ENCODE data around the gene MCHR1.

MCHR1 gene

DNA sequence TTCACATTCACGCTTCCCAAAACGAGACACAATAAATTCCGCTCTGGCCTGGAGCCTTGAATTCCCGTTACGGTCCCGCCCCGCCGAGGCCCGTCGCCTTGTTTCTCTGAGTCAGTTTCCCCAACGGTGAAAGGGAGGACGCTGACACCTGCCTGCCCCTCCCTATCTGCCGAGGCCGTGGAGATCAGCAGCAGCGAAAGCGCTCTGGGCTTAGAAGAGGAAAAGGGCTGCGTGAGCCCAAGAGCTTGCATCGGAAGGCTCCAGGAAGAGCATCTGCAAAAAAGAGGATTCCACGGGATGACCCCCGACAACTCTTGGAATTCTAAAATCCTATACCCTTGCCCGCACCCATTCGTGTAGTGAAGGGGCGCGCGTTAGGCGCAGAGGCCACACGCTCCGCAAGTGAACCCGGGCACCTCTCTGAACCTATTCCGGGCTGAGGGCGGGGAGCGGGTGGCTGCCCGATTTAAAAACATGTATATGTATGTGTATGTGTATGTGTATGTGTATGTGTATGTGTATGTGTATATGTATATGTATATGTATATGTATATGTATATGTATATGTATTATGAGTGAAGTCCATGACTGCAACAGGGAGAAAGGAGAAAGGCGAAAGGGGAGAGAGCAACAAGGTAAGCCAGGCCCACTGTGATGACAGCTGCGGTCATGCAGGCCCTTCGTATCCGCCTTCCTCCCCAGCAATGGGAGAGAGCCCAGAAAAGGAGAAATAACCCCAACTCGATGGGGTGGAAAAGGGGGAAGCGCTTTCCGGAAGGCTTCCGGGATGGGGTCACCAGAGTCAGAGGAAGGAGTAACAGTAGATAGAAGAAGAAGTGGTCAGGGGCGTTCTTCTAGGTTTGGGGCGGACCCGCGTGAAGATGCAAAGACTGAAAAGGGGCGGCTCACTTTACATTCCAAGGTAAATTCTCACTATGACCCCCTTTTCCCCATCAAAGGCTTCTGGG, 41.8 kb upstream of the MCHR1 start:
- H3K23ac ChIP-seq (ENCODE audit: low read length), result no peak overlapping the region
- peak overlapping the region; percentile 56 for H3K4ac ChIP-seq (ENCODE audit: low read depth, low read length)
- H3K9ac ChIP-seq (ENCODE audit: low read length), result peak overlapping the region; percentile 9
- H3K4me3 ChIP-seq (ENCODE audit: low read depth, low read length), result peak overlapping the region; percentile 67
- H4K91ac ChIP-seq (ENCODE audit: low read depth, low read length), result peak overlapping the region; percentile 93
- H3K9me3 ChIP-seq (ENCODE audit: insufficient read depth, low read depth, low read length), result no peaks in the 10 kb centered on the region
- peak overlapping the region; percentile 54 for H2BK5ac ChIP-seq (ENCODE audit: low read depth, low read length, poor library complexity)
- H2BK12ac ChIP-seq (ENCODE audit: low read length), result peak overlapping the region; percentile 84
- H2BK120ac ChIP-seq (ENCODE audit: insufficient read depth, low read length, poor library complexity), result peak overlapping the region; percentile 87
- peak overlapping the region; percentile 81 for H3K4me2 ChIP-seq (ENCODE audit: low read length)
- H3K79me1 ChIP-seq (ENCODE audit: low read length), result peaks cover 9% of the 10 kb centered on the region
- H3K27ac ChIP-seq (ENCODE audit: low read depth, low read length), result peak overlapping the region; percentile 33
- H3K4me1 ChIP-seq (ENCODE audit: control insufficient read depth in 1 of 2, insufficient read depth in 2 of 2, low read length in 2 of 2), result peaks cover 9 to 12% of the 10 kb centered on the region in 2 experiments
- H3K36me3 ChIP-seq (ENCODE audit: control insufficient read depth in 1 of 2, insufficient read depth in 2 of 2, low read length in 2 of 2), result no peaks in the 10 kb centered on the region
- H2AFZ ChIP-seq (ENCODE audit: insufficient read depth, low read length, poor library complexity), result peak overlapping the region; percentile 96
- H2AK5ac ChIP-seq (ENCODE audit: low read length), result no peak overlapping the region
- no peaks in the 10 kb centered on the region for H3K27me3 ChIP-seq (ENCODE audit: insufficient read depth, low read length)
- peak overlapping the region; percentile 96 for H4K8ac ChIP-seq (ENCODE audit: low read depth, low read length)
- no CpG with 5 or more reads among the region's 46 CpGs for WGBS (ENCODE audit: extremely low coverage, insufficient coverage, insufficient read length)
- peak overlapping the region; percentile 93 for H3K18ac ChIP-seq (ENCODE audit: low read length)
- peak; percentile 56 to 75 for DNase-seq
- peak overlapping the region; percentile 93 for H3K14ac ChIP-seq (ENCODE audit: low read length)
- peaks cover 21% of the 10 kb centered on the region for H3K79me2 ChIP-seq (ENCODE audit: control insufficient read depth, insufficient read depth, low read length, poor library complexity)
- peak overlapping the region; percentile 78 for H4K12ac ChIP-seq (ENCODE audit: low read depth, low read length)

DNA sequence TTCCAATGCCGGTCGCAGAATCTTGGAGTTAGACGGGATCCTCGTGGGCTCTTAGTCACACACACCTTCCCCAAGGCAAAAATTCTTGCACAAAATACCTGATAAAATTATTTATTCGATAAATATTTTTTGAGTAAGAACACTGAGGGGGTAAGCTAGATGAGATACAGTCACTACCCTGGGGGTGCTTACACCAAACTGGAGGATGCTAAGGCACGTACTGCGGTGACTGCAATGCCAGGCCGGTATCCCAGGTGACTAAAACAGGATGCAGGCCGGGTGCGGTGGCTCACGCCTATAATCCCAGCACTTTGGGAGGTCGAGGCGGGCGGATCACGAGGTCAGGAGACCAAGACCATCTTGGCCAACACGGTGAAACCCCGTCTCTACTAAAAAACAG, 41.0 kb upstream of the MCHR1 start:
- H3K23ac ChIP-seq (ENCODE audit: low read length), result no peak overlapping the region
- peaks cover 9% of the 10 kb centered on the region for H3K79me1 ChIP-seq (ENCODE audit: low read length)
- H3K9ac ChIP-seq (ENCODE audit: low read length), result no peak overlapping the region
- no peak overlapping the region for H2BK12ac ChIP-seq (ENCODE audit: low read length)
- no peak overlapping the region for H2BK5ac ChIP-seq (ENCODE audit: low read depth, low read length, poor library complexity)
- H3K4me1 ChIP-seq (ENCODE audit: control insufficient read depth in 1 of 2, insufficient read depth in 2 of 2, low read length in 2 of 2), result peaks cover 9 to 12% of the 10 kb centered on the region in 2 experiments
- WGBS (ENCODE audit: extremely low coverage, insufficient coverage, insufficient read length), result no CpG with 5 or more reads among the region's 17 CpGs
- H3K79me2 ChIP-seq (ENCODE audit: control insufficient read depth, insufficient read depth, low read length, poor library complexity), result peaks cover 20% of the 10 kb centered on the region
- H4K91ac ChIP-seq (ENCODE audit: low read depth, low read length), result no peak overlapping the region
- no peak overlapping the region for H3K4ac ChIP-seq (ENCODE audit: low read depth, low read length)
- H4K12ac ChIP-seq (ENCODE audit: low read depth, low read length), result no peak overlapping the region
- no peak overlapping the region for H3K27ac ChIP-seq (ENCODE audit: low read depth, low read length)
- peak; percentile 76 to 82 for DNase-seq
- H3K18ac ChIP-seq (ENCODE audit: low read length), result no peak overlapping the region
- H2BK120ac ChIP-seq (ENCODE audit: insufficient read depth, low read length, poor library complexity), result no peak overlapping the region
- H4K8ac ChIP-seq (ENCODE audit: low read depth, low read length), result no peak overlapping the region
- H2AK5ac ChIP-seq (ENCODE audit: low read length), result no peak overlapping the region
- H3K4me3 ChIP-seq (ENCODE audit: low read depth, low read length), result no peak overlapping the region
- no peak overlapping the region for H2AFZ ChIP-seq (ENCODE audit: insufficient read depth, low read length, poor library complexity)
- no peak overlapping the region for H3K4me2 ChIP-seq (ENCODE audit: low read length)
- no peaks in the 10 kb centered on the region for H3K36me3 ChIP-seq (ENCODE audit: control insufficient read depth in 1 of 2, insufficient read depth in 2 of 2, low read length in 2 of 2)
- no peaks in the 10 kb centered on the region for H3K27me3 ChIP-seq (ENCODE audit: insufficient read depth, low read length)
- H3K14ac ChIP-seq (ENCODE audit: low read length), result no peak overlapping the region
- H3K9me3 ChIP-seq (ENCODE audit: insufficient read depth, low read depth, low read length), result no peaks in the 10 kb centered on the region

DNA sequence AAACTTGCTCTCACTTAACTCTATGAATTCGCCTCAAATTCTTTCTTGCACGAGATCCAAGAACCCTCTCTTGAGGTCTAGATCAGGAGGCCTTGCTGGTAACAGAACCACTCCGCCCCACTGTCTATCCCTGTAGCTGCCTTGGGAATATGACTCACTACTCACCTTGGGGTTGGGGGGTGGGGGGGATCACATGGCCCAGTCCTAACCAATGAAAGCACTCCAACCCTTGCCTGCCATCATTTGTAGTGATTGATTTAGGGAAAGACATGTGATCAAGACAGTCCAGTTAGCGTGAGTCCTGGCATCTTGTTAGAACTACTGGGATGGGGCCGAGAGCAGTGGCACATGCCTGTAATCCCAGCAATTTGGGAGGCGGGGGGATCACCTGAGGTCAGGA, 38.0 kb upstream of the MCHR1 start:
- Histone ChIP-seq H3K4me3 (ENCODE audit: low read depth, low read length) (no peak overlapping the region), H3K79me2 (ENCODE audit: control insufficient read depth, insufficient read depth, low read length, poor library complexity) (peaks cover 4% of the 10 kb centered on the region), H3K9me3 (ENCODE audit: insufficient read depth, low read depth, low read length) (no peaks in the 10 kb centered on the region), H3K4ac (ENCODE audit: low read depth, low read length) (no peak overlapping the region), H3K4me1 (ENCODE audit: control insufficient read depth in 1 of 2, insufficient read depth in 2 of 2, low read length in 2 of 2) (peaks cover 5 to 6% of the 10 kb centered on the region in 2 experiments), H4K12ac (ENCODE audit: low read depth, low read length) (no peak overlapping the region), H2BK120ac (ENCODE audit: insufficient read depth, low read length, poor library complexity) (no peak overlapping the region), H3K18ac (ENCODE audit: low read length) (no peak overlapping the region), H3K4me2 (ENCODE audit: low read length) (no peak overlapping the region), H3K79me1 (ENCODE audit: low read length) (peaks cover 10% of the 10 kb centered on the region), H3K27ac (ENCODE audit: low read depth, low read length) (no peak overlapping the region), H3K9ac (ENCODE audit: low read length) (no peak overlapping the region), H3K27me3 (ENCODE audit: insufficient read depth, low read length) (no peaks in the 10 kb centered on the region), H4K91ac (ENCODE audit: low read depth, low read length) (no peak overlapping the region), H2BK12ac (ENCODE audit: low read length) (peak overlapping the region; percentile 36), H2AK5ac (ENCODE audit: low read length) (peak overlapping the region; percentile 30), H3K23ac (ENCODE audit: low read length) (no peak overlapping the region), H3K14ac (ENCODE audit: low read length) (no peak overlapping the region), H2BK5ac (ENCODE audit: low read depth, low read length, poor library complexity) (no peak overlapping the region), H2AFZ (ENCODE audit: insufficient read depth, low read length, poor library complexity) (no peak overlapping the region), H4K8ac (ENCODE audit: low read depth, low read length) (no peak overlapping the region), H3K36me3 (ENCODE audit: control insufficient read depth in 1 of 2, insufficient read depth in 2 of 2, low read length in 2 of 2) (no peaks in the 10 kb centered on the region)
- WGBS (ENCODE audit: extremely low coverage, insufficient coverage, insufficient read length), result no CpG with 5 or more reads among the region's 6 CpGs
- DNase-seq, result no peak

DNA sequence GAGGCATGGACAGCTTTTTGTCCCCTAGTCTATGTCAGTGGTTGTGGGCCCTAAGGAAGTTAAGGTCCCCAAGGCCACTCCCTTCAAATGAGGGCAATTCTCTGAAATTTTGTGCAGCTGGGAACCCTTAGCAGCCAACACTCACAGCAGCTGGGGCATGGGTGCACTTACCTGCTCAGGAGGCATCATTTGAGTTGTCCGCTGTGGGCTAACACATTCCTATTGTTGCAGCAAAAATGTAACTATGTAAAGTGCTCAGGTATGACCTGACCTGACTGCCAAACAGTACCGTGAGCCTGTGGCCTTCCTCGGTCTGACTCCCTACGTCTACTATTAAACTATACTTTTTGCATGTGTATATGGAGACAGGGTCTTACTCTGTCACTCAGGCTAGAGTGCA, 37.0 kb upstream of the MCHR1 start:
- Histone ChIP-seq H3K9ac (ENCODE audit: low read length) (no peak overlapping the region), H3K4ac (ENCODE audit: low read depth, low read length) (no peak overlapping the region), H3K79me2 (ENCODE audit: control insufficient read depth, insufficient read depth, low read length, poor library complexity) (no peaks in the 10 kb centered on the region), H4K8ac (ENCODE audit: low read depth, low read length) (no peak overlapping the region), H4K91ac (ENCODE audit: low read depth, low read length) (peak overlapping the region; percentile 27), H2AFZ (ENCODE audit: insufficient read depth, low read length, poor library complexity) (no peak overlapping the region), H2BK5ac (ENCODE audit: low read depth, low read length, poor library complexity) (no peak overlapping the region), H2BK120ac (ENCODE audit: insufficient read depth, low read length, poor library complexity) (no peak overlapping the region), H3K4me2 (ENCODE audit: low read length) (no peak overlapping the region), H2AK5ac (ENCODE audit: low read length) (peak overlapping the region; percentile 9), H3K23ac (ENCODE audit: low read length) (no peak overlapping the region), H3K27me3 (ENCODE audit: insufficient read depth, low read length) (no peaks in the 10 kb centered on the region), H3K4me3 (ENCODE audit: low read depth, low read length) (no peak overlapping the region), H3K79me1 (ENCODE audit: low read length) (peaks cover 5% of the 10 kb centered on the region), H4K12ac (ENCODE audit: low read depth, low read length) (no peak overlapping the region), H3K9me3 (ENCODE audit: insufficient read depth, low read depth, low read length) (no peaks in the 10 kb centered on the region), H3K36me3 (ENCODE audit: control insufficient read depth in 1 of 2, insufficient read depth in 2 of 2, low read length in 2 of 2) (no peaks in the 10 kb centered on the region), H3K14ac (ENCODE audit: low read length) (no peak overlapping the region), H3K27ac (ENCODE audit: low read depth, low read length) (no peak overlapping the region), H3K4me1 (ENCODE audit: control insufficient read depth in 1 of 2, insufficient read depth in 2 of 2, low read length in 2 of 2) (peaks cover 5 to 6% of the 10 kb centered on the region in 2 experiments), H3K18ac (ENCODE audit: low read length) (peak overlapping the region; percentile 44), H2BK12ac (ENCODE audit: low read length) (peak overlapping the region; percentile 75)
- WGBS (ENCODE audit: extremely low coverage, insufficient coverage, insufficient read length), result no CpG with 5 or more reads among the region's 4 CpGs
- DNase-seq, result peak; percentile 73 to 84
